Body of pancreas (tissue), 4 donors: Measurements from ENCODE around the gene RARB. TPM values are rescaled to one million over a fixed set of nuclear protein-coding genes. Genes with fewer than 3 reads are reported as not detected.
A peak's percentile ranks its signal among the peaks of the same experiment; 100 is the strongest.

ENCODE experiments used
- ATAC-seq: fragments of 150-250 bp; one replicate; pipeline ENCODE4 v1.9.1; 2016
- DNase-seq, 4 donors: peaks; one replicate each; pipeline ENCODE4 v3.0.0-alpha.2; 2019
- H3K27ac ChIP-seq, 4 donors: fragments of 200-600 bp; sonication (generic); 1 replicate in 3 of 4; 2 replicates in 1 of 4; pipeline versions ENCODE4 v1.5.1 to v1.6.1; 2016 to 2019; ENCODE audit warnings: mild to moderate bottlenecking in 1 of 4, mixed read lengths in 1 of 4, moderate library complexity in 1 of 4
- H3K27me3 ChIP-seq, 2 donors: fragments of 200-600 bp; sonication (generic); one replicate each; pipeline ENCODE4 v1.6.0; 2016; ENCODE audit warnings: mild to moderate bottlenecking in 1 of 2
- H3K36me3 ChIP-seq, 2 donors: fragments of 200-600 bp; sonication (generic); replicated peaks in 1 of 2; 2 replicates each; pipeline ENCODE4 v1.5.1; 2016; ENCODE audit warnings: low read depth in 2 of 2; ENCODE audit not compliant: insufficient read depth in 1 of 2
- H3K4me1 ChIP-seq: fragments of 200-600 bp; sonication (generic); one replicate; pipeline ENCODE4 v1.6.0; 2016
- H3K4me3 ChIP-seq, 2 donors: fragments of 200-600 bp; sonication (generic); 1 replicate in 1 of 2; 2 replicates in 1 of 2; pipeline ENCODE4 v1.5.1; 2016 to 2019
- H3K9me3 ChIP-seq, 3 donors: fragments of 200-600 bp; sonication (generic); 1 replicate in 2 of 3; 2 replicates in 1 of 3; pipeline ENCODE4 v1.5.1; 2016
- POLR2A ChIP-seq, 3 donors: fragments of 450-650 bp; IDR thresholded peaks; one replicate each; pipeline ENCODE4 v1.6.1; 2016; ENCODE audit warnings: antibody characterized with exemption in 3 of 3, mild to moderate bottlenecking in 2 of 3
- WGBS, 2 donors: methylation state at CpG; one replicate each; pipeline ENCODE4 v1.1.5; 2017; 5-methylcytosine and 5-hydroxymethylcytosine counted together
- intact Hi-C: fragments of 100-400 bp; cut with DNase I; formaldehyde crosslinking; loops from one replicate; pipeline ENCODE4 v1.15.1; 2023
- total RNA-seq, 2 donors: library from RNA; depleted of rRNA; stranded (reverse); fragments of >200 nt; gene quantifications; one replicate each; pipeline ENCODE4 v1.1.0, GENCODE V29; 2016
- TF ChIP-seq, protein P1 (sequence below), 7 experiments: fragments of 450-650 bp in 4 of 7; fragments of 200-600 bp in 3 of 7; sonication (generic) in 3 of 7; IDR thresholded peaks; one replicate each; pipeline ENCODE4 v1.5.1; 2016 to 2019; ENCODE audit warnings: antibody characterized with exemption in 7 of 7

RARB gene
- total RNA-seq, 2 donors from 2014 or later = 1.8 to 3.0 TPM

GRCh38 chr3:25589783-25590258 lies 161.8 kb downstream of the RARB start:
- Histone ChIP-seq H3K27me3 (no peaks in the 10 kb centered on the region), H3K4me3 (no peak overlapping the region), H3K9me3 (no peaks in the 10 kb centered on the region), H3K27ac (no peak overlapping the region), H3K4me1 (peaks cover 21% of the 10 kb centered on the region), H3K36me3 (no peaks in the 10 kb centered on the region)
- intact Hi-C loops = loop anchor here (10.0 kb wide), 2 partner anchors 625 to 815 kb away; no protein-coding TSS in a partner anchor
- 71 to 73% methylated on average over 8 of the region's 8 CpGs for WGBS, 2 donors
- DNase-seq = no peak
- ATAC-seq = no peak
- no peak for TF ChIP-seq POLR2A (IDR thresholded peaks at IDR 0.05)
- TF ChIP-seq, protein P1, sequence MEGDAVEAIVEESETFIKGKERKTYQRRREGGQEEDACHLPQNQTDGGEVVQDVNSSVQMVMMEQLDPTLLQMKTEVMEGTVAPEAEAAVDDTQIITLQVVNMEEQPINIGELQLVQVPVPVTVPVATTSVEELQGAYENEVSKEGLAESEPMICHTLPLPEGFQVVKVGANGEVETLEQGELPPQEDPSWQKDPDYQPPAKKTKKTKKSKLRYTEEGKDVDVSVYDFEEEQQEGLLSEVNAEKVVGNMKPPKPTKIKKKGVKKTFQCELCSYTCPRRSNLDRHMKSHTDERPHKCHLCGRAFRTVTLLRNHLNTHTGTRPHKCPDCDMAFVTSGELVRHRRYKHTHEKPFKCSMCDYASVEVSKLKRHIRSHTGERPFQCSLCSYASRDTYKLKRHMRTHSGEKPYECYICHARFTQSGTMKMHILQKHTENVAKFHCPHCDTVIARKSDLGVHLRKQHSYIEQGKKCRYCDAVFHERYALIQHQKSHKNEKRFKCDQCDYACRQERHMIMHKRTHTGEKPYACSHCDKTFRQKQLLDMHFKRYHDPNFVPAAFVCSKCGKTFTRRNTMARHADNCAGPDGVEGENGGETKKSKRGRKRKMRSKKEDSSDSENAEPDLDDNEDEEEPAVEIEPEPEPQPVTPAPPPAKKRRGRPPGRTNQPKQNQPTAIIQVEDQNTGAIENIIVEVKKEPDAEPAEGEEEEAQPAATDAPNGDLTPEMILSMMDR (IDR thresholded peaks at IDR 0.05) = no peak

DNA sequence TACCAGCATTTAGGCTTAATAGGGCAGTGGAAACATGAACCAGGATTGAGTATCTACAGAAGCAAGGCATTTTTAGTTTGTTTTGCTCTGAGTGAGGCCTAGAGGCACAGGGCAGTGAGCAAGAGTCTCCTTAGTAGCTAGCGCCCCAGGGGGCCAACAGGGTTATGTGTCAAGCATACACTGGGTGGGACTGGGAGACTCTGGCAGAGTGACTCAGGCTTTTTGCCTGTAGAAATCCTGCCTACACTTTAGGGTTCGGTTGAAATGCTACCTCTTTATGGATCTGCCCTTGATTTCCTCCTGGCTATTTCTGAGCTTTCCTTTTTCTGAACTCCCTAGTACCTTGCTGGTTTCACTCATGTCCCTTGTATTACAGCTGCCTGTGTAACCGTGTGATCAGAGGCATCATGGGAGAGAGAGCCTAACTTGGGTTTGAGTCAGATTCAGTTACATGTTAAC lies 164.5 kb downstream of the RARB start:
- Histone ChIP-seq H3K36me3 (no peaks in the 10 kb centered on the region), H3K4me3 (no peak overlapping the region), H3K9me3 (no peaks in the 10 kb centered on the region), H3K4me1 (peaks cover 29% of the 10 kb centered on the region), H3K27ac (no peak overlapping the region), H3K27me3 (no peaks in the 10 kb centered on the region)
- 23 to 39% methylated on average over 3 of the region's 3 CpGs for WGBS, 2 donors
- peak in 3 of 4 donors; percentile 20 to 29 (median 25) for DNase-seq
- no peak for TF ChIP-seq POLR2A (IDR thresholded peaks at IDR 0.05)
- TF ChIP-seq, protein P1 (IDR thresholded peaks at IDR 0.05) = no peak
- intact Hi-C loops = loop anchor here (10.0 kb wide), 1 partner anchor 628 kb away; no protein-coding TSS in a partner anchor
- ATAC-seq = no peak

DNA sequence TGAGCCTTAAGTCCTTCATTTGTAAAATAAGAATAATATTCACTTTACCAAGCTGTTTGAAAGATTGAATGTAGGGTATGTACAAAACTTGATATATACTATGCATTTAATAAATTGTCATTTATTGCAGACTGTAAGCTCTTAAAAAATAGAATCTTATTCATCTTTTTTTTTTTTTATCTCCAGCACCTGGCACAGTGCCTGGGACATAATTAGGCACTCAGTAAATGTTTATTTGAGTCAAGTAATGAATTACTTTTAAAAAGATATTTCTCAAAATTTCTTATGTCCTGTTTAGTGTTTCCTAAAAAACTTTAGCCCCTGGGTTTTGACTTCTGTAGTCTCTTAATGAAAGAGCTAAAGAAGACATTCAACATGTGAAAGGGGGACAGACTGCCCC lies 164.9 kb downstream of the RARB start:
- no peaks in the 10 kb centered on the region for H3K36me3 ChIP-seq
- H3K9me3 ChIP-seq = no peaks in the 10 kb centered on the region
- no peaks in the 10 kb centered on the region for H3K27me3 ChIP-seq
- H3K4me1 ChIP-seq = peaks cover 29% of the 10 kb centered on the region
- DNase-seq (no peak), ATAC-seq (no peak)
- intact Hi-C loops = loop anchor here (10.0 kb wide), 1 partner anchor 628 kb away; no protein-coding TSS in a partner anchor
- TF ChIP-seq, protein P1 (IDR thresholded peaks at IDR 0.05) = no peak
- no peak for TF ChIP-seq POLR2A (IDR thresholded peaks at IDR 0.05)
- H3K4me3 ChIP-seq = no peak overlapping the region
- H3K27ac ChIP-seq = no peak overlapping the region

DNA sequence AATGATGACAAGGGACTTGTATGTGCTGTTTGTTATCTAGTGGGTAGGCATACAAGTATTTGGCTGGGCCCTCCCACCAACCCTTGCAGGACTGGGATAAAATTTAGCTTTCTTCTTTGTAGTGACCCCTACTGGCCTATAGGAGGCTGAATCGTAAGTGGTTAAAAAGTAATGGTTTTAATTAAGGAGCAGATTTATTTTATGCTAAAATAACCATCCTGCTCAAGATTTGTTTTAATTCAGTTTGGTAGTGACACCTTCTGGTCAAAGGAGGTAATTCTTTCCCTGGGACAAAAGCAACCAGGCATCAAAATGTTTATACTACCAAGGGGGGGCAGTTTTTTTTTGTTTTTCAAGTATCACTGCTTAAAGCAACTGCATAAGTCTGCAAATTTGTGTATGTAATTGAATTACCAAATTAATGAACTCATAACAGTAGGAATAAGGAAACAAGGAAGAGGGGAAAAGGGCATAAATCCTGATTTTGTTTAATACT lies 166.0 kb downstream of the RARB start:
- Histone ChIP-seq H3K4me3 (no peak overlapping the region), H3K27ac (no peak overlapping the region), H3K27me3 (no peaks in the 10 kb centered on the region), H3K4me1 (peaks cover 29% of the 10 kb centered on the region), H3K9me3 (no peaks in the 10 kb centered on the region), H3K36me3 (peaks cover 0 to 3% of the 10 kb centered on the region in 2 donors)
- DNase-seq (no peak), ATAC-seq (peak; percentile 64)
- intact Hi-C loops = loop anchor here (10.0 kb wide), 1 partner anchor 629 kb away; no protein-coding TSS in a partner anchor
- TF ChIP-seq, protein P1 (IDR thresholded peaks at IDR 0.05) = peak; percentile 52 to 81 (median 69)
- no peak for TF ChIP-seq POLR2A (IDR thresholded peaks at IDR 0.05)
- 0 to 6% methylated on average over 1 of the region's 1 CpG for WGBS, 2 donors
